ENCODE results near the gene GALNT17. TPM values are rescaled to one million over a fixed set of nuclear protein-coding genes. Genes with fewer than 3 reads are reported as not detected.

Gene GALNT17
- total and polyA plus RNA-seq, 4 donors, result 2.8 to 10.8 (median 7.4) TPM

DNA sequence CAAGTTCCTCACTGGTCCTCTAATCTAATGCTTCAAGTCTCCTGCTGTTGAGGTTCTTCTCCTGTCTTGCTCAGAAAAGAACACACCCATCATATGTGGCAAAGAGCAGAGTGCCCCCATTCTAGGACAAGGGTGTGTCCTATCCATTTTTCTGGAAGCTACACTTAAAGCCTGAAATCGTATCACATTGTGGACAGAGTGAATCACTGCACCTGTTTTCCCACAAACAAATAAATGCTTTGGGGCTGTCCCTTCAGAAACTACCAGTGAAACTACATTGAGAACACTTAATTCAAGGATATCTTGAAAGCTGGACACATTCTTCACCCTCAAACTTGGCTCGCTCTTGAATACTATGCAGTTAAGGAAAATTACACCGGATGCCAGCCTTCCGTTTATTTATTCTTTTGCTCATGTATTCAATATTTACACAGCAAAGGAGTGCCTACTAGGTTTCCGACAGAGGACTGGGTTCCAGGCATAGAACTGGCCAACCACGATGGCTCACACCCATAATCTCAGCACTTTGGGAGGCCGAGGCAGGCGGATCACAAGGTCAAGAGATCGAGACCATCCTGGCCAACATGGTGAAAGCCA lies 473.0 kb downstream of the GALNT17 start:
- WGBS, 2 donors, result 65 to 76% methylated on average over 9 of the region's 9 CpGs
- H3K4me3 ChIP-seq, result no peak overlapping the region
- H3K9ac ChIP-seq (ENCODE audit: insufficient read depth in 1 of 2, low read length in 2 of 2), result no peak overlapping the region
- no peak overlapping the region for H3K27ac ChIP-seq (ENCODE audit: low read depth in 1 of 2, low read length in 1 of 2)
- H3K4me1 ChIP-seq (ENCODE audit: control insufficient read depth in 5 of 5, insufficient read depth in 5 of 5, low read length in 5 of 5), result peaks cover 0 to 4% (median 0%) of the 10 kb centered on the region in 5 donors
- H3K27me3 ChIP-seq (ENCODE audit: control insufficient read depth in 3 of 3, insufficient read depth in 3 of 3, low read length in 2 of 3), result no peaks in the 10 kb centered on the region
- no peak for DNase-seq
- peak; percentile 24 for ATAC-seq (ENCODE audit: insufficient read depth, low FRiP score)
- H3K36me3 ChIP-seq (ENCODE audit: control insufficient read depth in 4 of 4, insufficient read depth in 4 of 4, low read length in 4 of 4), result no peaks in the 10 kb centered on the region
- peaks cover 0 to 5% (median under 1%) of the 10 kb centered on the region in 4 donors for H3K9me3 ChIP-seq (ENCODE audit: control insufficient read depth in 4 of 4, insufficient read depth in 3 of 4, low read length in 3 of 4)
- TF ChIP-seq, protein P1, sequence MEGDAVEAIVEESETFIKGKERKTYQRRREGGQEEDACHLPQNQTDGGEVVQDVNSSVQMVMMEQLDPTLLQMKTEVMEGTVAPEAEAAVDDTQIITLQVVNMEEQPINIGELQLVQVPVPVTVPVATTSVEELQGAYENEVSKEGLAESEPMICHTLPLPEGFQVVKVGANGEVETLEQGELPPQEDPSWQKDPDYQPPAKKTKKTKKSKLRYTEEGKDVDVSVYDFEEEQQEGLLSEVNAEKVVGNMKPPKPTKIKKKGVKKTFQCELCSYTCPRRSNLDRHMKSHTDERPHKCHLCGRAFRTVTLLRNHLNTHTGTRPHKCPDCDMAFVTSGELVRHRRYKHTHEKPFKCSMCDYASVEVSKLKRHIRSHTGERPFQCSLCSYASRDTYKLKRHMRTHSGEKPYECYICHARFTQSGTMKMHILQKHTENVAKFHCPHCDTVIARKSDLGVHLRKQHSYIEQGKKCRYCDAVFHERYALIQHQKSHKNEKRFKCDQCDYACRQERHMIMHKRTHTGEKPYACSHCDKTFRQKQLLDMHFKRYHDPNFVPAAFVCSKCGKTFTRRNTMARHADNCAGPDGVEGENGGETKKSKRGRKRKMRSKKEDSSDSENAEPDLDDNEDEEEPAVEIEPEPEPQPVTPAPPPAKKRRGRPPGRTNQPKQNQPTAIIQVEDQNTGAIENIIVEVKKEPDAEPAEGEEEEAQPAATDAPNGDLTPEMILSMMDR (IDR thresholded peaks at IDR 0.05; ENCODE audit: control extremely low read depth, extremely low read depth), result no peak

DNA sequence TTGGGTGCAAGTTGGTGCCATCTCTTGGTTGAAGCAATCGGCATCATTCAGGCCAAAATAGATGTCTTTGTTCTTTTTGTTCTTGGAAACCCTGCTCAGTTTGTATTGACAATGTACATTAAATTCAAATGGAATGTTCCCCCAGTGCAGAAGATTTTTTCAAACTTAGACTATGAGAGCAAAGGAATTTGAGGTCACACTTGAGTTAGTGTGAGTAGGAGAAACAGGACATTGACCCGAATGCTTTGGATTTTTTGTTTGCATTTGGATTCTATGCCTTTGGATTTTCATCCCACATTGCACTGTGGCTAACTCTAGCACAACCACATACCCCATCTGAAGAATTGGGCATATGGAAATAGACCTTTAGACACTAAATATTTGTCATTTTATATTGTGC lies 480.0 kb downstream of the GALNT17 start:
- H3K36me3 ChIP-seq (ENCODE audit: control insufficient read depth in 4 of 4, insufficient read depth in 4 of 4, low read length in 4 of 4), result no peaks in the 10 kb centered on the region
- peaks cover 1 to 51% (median 19%) of the 10 kb centered on the region in 5 donors for H3K4me1 ChIP-seq (ENCODE audit: control insufficient read depth in 5 of 5, insufficient read depth in 5 of 5, low read length in 5 of 5)
- no peaks in the 10 kb centered on the region for H3K27me3 ChIP-seq (ENCODE audit: control insufficient read depth in 3 of 3, insufficient read depth in 3 of 3, low read length in 2 of 3)
- DNase-seq (peak; percentile 15 to 47 (median 24)), ATAC-seq (ENCODE audit: insufficient read depth, low FRiP score) (no peak)
- WGBS, 2 donors, result 75 to 76% methylated on average over 2 of the region's 2 CpGs
- no peak overlapping the region for H3K27ac ChIP-seq (ENCODE audit: low read depth in 1 of 2, low read length in 1 of 2)
- no peak overlapping the region for H3K4me3 ChIP-seq
- H3K9ac ChIP-seq (ENCODE audit: insufficient read depth in 1 of 2, low read length in 2 of 2), result no peak overlapping the region
- TF ChIP-seq, protein P1 (IDR thresholded peaks at IDR 0.05; ENCODE audit: control extremely low read depth, extremely low read depth), result no peak
- peaks cover 0 to 5% (median under 1%) of the 10 kb centered on the region in 4 donors for H3K9me3 ChIP-seq (ENCODE audit: control insufficient read depth in 4 of 4, insufficient read depth in 3 of 4, low read length in 3 of 4)

DNA sequence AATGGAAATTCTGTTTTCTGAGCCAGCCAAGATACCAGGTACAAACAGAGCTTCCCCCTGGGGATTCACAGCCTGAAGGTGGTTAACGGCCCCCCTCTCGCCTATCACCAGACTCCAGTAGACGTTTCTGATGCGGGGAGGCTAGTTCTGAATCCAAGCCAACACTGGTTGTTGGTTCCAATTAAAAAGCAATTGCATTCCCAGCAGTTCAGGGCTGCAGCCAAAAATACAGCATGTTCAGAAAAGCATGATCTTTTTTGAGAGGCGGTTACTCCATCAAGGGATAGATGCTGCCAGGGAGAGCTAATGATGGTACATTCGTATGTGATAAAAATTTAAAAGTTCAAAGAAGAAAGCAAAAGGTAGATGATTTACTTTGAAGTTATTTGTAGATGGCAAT lies 481.0 kb downstream of the GALNT17 start:
- Histone ChIP-seq H3K9me3 (ENCODE audit: control insufficient read depth in 4 of 4, insufficient read depth in 3 of 4, low read length in 3 of 4) (peaks cover 0 to 2% (median under 1%) of the 10 kb centered on the region in 4 donors), H3K4me1 (ENCODE audit: control insufficient read depth in 5 of 5, insufficient read depth in 5 of 5, low read length in 5 of 5) (peaks cover 1 to 51% (median 19%) of the 10 kb centered on the region in 5 donors), H3K27me3 (ENCODE audit: control insufficient read depth in 3 of 3, insufficient read depth in 3 of 3, low read length in 2 of 3) (no peaks in the 10 kb centered on the region), H3K36me3 (ENCODE audit: control insufficient read depth in 4 of 4, insufficient read depth in 4 of 4, low read length in 4 of 4) (no peaks in the 10 kb centered on the region), H3K4me3 (no peak overlapping the region), H3K9ac (ENCODE audit: insufficient read depth in 1 of 2, low read length in 2 of 2) (no peak overlapping the region), H3K27ac (ENCODE audit: low read depth in 1 of 2, low read length in 1 of 2) (peak overlapping the region in 1 of 2 donors; percentile 70)
- ATAC-seq (ENCODE audit: insufficient read depth, low FRiP score) (no peak), DNase-seq (peak; percentile 82 to 94 (median 94))
- 52 to 66% methylated on average over 6 of the region's 6 CpGs for WGBS, 2 donors
- TF ChIP-seq, protein P1 (IDR thresholded peaks at IDR 0.05; ENCODE audit: control extremely low read depth, extremely low read depth), result no peak

All from lung (tissue), 12 donors.